Activated gamma-delta T cell treated with Interleukin-2 at 50 U/mL for 16 hours (primary cell): ENCODE measurements around the gene HABP2.

Experiments
- DNase-seq: peaks from one replicate; pipeline ENCODE4 v3.0.0-alpha.2; 2020

The HABP2 gene

GRCh38 chr10:113552701-113553100, at the start of gene HABP2:
Gene HABP2 (plus strand): TSS chr10:113553053. CDS start chr10:113553122, 69 bp downstream.
- DNase-seq = no peak

- no peak for DNase-seq
Measured at GRCh38 chr10:113503930-113504329, 48.9 kb upstream of the HABP2 start.

- DNase-seq = no peak
Measured at GRCh38 chr10:113504423-113504822, 48.4 kb upstream of the HABP2 start.

GRCh38 chr10:113506476-113506875, 46.4 kb upstream of the HABP2 start:
- no peak for DNase-seq

GRCh38 chr10:113511419-113511818, 41.4 kb upstream of the HABP2 start:
- no peak for DNase-seq

GRCh38 chr10:113515161-113515560, 37.7 kb upstream of the HABP2 start:
- no peak for DNase-seq

- DNase-seq = no peak
Measured at GRCh38 chr10:113515601-113516000, 37.3 kb upstream of the HABP2 start.

GRCh38 chr10:113516061-113516460, 36.8 kb upstream of the HABP2 start:
- DNase-seq = no peak

GRCh38 chr10:113517165-113517900, 35.5 kb upstream of the HABP2 start:
- DNase-seq = no peak

GRCh38 chr10:113517901-113518260, 35.0 kb upstream of the HABP2 start:
- DNase-seq = no peak

GRCh38 chr10:113518415-113518814, 34.4 kb upstream of the HABP2 start:
- DNase-seq = no peak

GRCh38 chr10:113518816-113519591, 33.8 kb upstream of the HABP2 start:
- no peak for DNase-seq

GRCh38 chr10:113519681-113520115, 33.2 kb upstream of the HABP2 start:
- DNase-seq = no peak

GRCh38 chr10:113520261-113520660, 32.6 kb upstream of the HABP2 start:
- DNase-seq = no peak

- no peak for DNase-seq
Measured at GRCh38 chr10:113520690-113521474, 32.0 kb upstream of the HABP2 start.

GRCh38 chr10:113521475-113521795, 31.4 kb upstream of the HABP2 start:
- DNase-seq = no peak

- DNase-seq = no peak
Measured at GRCh38 chr10:113522460-113522859, 30.4 kb upstream of the HABP2 start.

- no peak for DNase-seq
Measured at GRCh38 chr10:113523071-113523470, 29.8 kb upstream of the HABP2 start.

- no peak for DNase-seq
Measured at GRCh38 chr10:113523628-113524027, 29.2 kb upstream of the HABP2 start.

- no peak for DNase-seq
Measured at GRCh38 chr10:113524120-113524519, 28.7 kb upstream of the HABP2 start.

GRCh38 chr10:113524539-113525490, 28.0 kb upstream of the HABP2 start:
- no peak for DNase-seq

GRCh38 chr10:113525713-113526112, 27.1 kb upstream of the HABP2 start:
- no peak for DNase-seq
